ENCODE measurements around the gene GIGYF2.

DNA sequence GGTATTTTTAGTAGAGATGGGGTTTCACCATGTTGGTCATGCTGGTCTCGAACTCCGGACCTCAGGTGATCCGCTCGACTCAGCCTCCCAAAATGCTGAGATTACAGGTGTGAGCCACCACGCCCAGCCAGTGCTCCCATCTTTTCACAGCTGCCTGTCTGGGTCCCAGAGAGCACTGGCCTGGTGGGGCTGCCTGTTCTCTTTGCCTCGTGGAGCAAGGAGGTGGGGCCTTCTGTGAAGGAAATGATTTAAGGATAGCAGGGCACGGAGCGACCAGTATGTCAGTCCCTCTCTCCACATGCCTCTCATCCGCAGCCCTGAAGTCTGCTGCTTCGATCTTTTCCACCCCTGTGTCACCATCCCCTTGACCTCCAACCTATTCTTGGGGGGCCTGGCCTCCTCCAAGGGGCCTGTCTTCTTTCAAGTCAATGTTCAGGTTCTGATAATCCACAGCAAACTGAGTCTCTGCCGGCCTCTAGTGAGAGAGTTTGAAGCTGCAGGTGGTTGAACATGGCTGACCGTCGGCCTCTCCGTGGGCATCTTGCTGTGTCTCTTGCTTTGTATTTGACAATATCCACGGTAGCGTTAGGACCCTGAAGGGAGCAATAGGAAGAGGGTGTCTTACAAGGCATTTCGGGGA, 28.2 kb upstream of the GIGYF2 start:
- TF ChIP-seq, protein P1, sequence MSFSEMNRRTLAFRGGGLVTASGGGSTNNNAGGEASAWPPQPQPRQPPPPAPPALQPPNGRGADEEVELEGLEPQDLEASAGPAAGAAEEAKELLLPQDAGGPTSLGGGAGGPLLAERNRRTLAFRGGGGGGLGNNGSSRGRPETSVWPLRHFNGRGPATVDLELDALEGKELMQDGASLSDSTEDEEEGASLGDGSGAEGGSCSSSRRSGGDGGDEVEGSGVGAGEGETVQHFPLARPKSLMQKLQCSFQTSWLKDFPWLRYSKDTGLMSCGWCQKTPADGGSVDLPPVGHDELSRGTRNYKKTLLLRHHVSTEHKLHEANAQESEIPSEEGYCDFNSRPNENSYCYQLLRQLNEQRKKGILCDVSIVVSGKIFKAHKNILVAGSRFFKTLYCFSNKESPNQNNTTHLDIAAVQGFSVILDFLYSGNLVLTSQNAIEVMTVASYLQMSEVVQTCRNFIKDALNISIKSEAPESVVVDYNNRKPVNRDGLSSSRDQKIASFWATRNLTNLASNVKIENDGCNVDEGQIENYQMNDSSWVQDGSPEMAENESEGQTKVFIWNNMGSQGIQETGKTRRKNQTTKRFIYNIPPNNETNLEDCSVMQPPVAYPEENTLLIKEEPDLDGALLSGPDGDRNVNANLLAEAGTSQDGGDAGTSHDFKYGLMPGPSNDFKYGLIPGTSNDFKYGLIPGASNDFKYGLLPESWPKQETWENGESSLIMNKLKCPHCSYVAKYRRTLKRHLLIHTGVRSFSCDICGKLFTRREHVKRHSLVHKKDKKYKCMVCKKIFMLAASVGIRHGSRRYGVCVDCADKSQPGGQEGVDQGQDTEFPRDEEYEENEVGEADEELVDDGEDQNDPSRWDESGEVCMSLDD (tag by site-specific recombination; IDR thresholded peaks at IDR 0.05) = no peak
- no peak for TF ChIP-seq ZNF530 (tag by site-specific recombination; IDR thresholded peaks at IDR 0.05; ENCODE audit: low read depth)
- TF ChIP-seq KLF10 (tag by site-specific recombination; IDR thresholded peaks at IDR 0.05) = no peak
- TF ChIP-seq, protein P2, sequence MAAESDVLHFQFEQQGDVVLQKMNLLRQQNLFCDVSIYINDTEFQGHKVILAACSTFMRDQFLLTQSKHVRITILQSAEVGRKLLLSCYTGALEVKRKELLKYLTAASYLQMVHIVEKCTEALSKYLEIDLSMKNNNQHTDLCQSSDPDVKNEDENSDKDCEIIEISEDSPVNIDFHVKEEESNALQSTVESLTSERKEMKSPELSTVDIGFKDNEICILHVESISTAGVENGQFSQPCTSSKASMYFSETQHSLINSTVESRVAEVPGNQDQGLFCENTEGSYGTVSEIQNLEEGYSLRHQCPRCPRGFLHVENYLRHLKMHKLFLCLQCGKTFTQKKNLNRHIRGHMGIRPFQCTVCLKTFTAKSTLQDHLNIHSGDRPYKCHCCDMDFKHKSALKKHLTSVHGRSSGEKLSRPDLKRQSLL (tag by site-specific recombination; IDR thresholded peaks at IDR 0.05) = no peak
- TF ChIP-seq, protein P3, sequence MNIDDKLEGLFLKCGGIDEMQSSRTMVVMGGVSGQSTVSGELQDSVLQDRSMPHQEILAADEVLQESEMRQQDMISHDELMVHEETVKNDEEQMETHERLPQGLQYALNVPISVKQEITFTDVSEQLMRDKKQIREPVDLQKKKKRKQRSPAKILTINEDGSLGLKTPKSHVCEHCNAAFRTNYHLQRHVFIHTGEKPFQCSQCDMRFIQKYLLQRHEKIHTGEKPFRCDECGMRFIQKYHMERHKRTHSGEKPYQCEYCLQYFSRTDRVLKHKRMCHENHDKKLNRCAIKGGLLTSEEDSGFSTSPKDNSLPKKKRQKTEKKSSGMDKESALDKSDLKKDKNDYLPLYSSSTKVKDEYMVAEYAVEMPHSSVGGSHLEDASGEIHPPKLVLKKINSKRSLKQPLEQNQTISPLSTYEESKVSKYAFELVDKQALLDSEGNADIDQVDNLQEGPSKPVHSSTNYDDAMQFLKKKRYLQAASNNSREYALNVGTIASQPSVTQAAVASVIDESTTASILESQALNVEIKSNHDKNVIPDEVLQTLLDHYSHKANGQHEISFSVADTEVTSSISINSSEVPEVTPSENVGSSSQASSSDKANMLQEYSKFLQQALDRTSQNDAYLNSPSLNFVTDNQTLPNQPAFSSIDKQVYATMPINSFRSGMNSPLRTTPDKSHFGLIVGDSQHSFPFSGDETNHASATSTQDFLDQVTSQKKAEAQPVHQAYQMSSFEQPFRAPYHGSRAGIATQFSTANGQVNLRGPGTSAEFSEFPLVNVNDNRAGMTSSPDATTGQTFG (tag by site-specific recombination; IDR thresholded peaks at IDR 0.05; ENCODE audit: borderline replicate concordance) = no peak
- TF ChIP-seq ZFP41 (tag by site-specific recombination; IDR thresholded peaks at IDR 0.05; ENCODE audit: borderline replicate concordance) = no peak
- no peak for TF ChIP-seq ZBTB17 (tag by site-specific recombination; IDR thresholded peaks at IDR 0.05)
- TF ChIP-seq ZNF791 (tag by site-specific recombination; IDR thresholded peaks at IDR 0.05) = no peak
- TF ChIP-seq, protein P4, sequence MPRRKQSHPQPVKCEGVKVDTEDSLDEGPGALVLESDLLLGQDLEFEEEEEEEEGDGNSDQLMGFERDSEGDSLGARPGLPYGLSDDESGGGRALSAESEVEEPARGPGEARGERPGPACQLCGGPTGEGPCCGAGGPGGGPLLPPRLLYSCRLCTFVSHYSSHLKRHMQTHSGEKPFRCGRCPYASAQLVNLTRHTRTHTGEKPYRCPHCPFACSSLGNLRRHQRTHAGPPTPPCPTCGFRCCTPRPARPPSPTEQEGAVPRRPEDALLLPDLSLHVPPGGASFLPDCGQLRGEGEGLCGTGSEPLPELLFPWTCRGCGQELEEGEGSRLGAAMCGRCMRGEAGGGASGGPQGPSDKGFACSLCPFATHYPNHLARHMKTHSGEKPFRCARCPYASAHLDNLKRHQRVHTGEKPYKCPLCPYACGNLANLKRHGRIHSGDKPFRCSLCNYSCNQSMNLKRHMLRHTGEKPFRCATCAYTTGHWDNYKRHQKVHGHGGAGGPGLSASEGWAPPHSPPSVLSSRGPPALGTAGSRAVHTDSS (tag by site-specific recombination; IDR thresholded peaks at IDR 0.05) = no peak

All from HEK293 (cell line).